ENCODE data around the gene CSGALNACT2.

The CSGALNACT2 gene

GRCh38 chr10:43186150-43186549, 47.9 kb downstream of the CSGALNACT2 start:
- no peak for DNase-seq (ENCODE audit: low read depth in 2 of 2)

- DNase-seq (ENCODE audit: low read depth in 2 of 2), result no peak
Measured at GRCh38 chr10:43187213-43187612, 49.0 kb downstream of the CSGALNACT2 start.

GRCh38 chr10:43188702-43189101, 50.5 kb downstream of the CSGALNACT2 start:
- no peak for DNase-seq (ENCODE audit: low read depth in 2 of 2)

DNA sequence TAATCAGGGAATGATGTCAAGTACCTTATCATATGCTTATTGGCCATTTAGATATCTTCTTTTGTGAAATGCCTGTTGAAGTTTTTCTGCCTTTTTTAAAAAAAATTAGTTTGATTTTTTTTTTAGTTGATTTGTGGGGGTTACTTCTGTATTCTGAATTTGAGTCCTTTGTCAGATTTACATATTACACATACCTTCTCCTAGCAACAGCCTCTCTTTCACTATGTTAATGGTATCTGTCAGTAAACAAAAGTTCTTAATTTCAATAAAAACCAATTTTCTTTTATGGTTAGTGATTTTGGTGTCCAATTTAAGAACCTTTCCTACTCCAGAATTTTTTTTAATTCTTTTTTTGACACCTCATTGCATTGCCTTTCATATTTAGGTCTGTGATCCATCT, 52.0 kb downstream of the CSGALNACT2 start:
- no peak for DNase-seq (ENCODE audit: low read depth in 2 of 2)

GRCh38 chr10:43190775-43191174, 52.5 kb downstream of the CSGALNACT2 start:
- DNase-seq (ENCODE audit: low read depth in 2 of 2), result no peak

- DNase-seq (ENCODE audit: low read depth in 2 of 2), result no peak
Measured at GRCh38 chr10:43192884-43193283, 54.6 kb downstream of the CSGALNACT2 start.

DNA sequence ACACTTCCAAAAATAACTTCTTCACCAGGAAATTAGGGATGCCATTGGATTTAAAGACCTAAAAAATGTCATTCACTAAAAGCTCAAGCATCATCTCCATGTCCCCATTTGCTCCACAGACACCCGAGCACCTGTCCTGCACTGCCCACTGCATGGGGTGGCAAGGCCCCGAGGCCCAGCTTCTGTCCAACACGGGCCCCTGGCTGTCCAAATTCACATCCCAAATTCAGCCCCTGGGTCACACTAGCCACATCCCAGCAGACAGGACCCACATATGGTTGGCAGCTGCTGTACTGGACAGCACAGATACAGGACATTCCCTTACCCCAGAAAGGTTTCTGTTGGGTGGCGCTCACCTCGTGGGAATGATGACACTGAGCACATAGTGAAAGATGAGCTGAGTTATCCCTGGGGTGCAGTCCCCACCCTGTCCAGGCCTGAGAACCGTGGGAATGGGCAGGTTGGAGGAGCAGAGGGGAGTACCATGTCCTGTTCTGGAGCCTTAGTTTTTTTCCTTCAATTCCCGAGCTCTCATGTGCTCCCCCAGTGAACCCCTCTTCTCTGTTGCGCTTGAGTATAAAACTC, 55.3 kb downstream of the CSGALNACT2 start:
- DNase-seq (ENCODE audit: low read depth in 2 of 2), result no peak

GRCh38 chr10:43194266-43194665, 56.0 kb downstream of the CSGALNACT2 start:
- no peak for DNase-seq (ENCODE audit: low read depth in 2 of 2)

- DNase-seq (ENCODE audit: low read depth in 2 of 2), result no peak
Measured at GRCh38 chr10:43194859-43195258, 56.6 kb downstream of the CSGALNACT2 start.

DNA sequence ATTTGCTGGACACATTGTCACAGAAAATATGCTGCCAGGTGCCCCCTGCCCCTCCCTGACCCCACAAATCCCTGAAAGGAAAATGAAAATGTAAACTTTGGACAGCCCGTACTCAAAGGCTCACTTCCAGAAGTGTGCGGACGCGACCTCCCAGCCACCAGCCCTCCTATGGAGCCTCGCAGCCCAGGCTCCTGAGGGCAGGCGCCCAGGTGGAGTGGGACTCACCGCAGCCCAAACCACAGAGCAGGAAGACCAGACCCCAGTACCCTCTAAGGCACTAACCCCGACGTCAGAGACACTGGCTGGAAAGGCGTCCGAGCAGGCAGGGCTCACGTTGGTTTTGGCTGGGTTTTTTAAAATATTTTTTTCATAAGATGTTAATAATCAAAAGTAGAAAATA, 57.3 kb downstream of the CSGALNACT2 start:
- no peak for DNase-seq (ENCODE audit: low read depth in 2 of 2)

DNA sequence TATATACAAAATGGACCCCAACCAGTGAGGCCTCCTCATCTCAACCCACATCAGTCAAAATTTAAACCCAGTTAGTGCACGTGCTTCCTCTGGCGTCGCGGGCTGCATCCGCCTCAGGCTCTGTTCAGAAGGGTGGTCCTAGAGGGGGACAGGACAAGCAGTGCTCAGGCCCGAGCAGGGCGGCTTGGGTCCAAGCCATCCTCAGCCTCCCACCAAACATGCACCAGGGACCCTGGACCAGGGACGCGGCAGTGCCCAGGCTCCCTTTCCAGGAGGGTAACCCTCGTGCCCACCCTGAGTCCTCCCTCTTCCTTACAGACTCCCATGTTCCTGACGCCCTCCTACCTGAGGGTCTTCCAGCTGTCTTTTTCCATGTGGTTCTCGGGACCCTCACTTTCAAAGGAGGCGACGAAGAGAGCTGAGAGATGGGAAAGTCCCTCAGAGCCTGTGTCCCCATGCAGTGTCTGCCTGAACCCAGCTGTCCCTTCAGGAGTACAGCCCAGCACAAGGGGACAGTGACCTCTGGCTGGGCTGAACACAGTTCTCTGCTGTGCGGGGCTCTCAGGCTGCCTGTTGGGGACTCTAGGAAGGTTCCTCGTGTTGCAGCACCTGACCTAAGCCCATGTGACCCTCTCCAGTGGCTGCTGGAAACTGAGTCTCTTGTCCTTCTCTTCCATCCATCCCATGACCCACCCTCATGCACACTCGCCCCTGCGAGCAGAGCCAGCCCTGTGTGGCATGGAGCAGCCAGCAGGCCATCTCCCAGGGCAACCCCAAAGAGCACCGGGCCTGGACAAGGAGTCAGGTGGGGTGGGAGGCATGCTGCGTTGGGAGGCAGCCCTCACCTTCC, 58.1 kb downstream of the CSGALNACT2 start:
- no peak for DNase-seq (ENCODE audit: low read depth in 2 of 2)

GRCh38 chr10:43196981-43197833, 59.0 kb downstream of the CSGALNACT2 start:
- DNase-seq (ENCODE audit: low read depth in 2 of 2), result no peak

DNA sequence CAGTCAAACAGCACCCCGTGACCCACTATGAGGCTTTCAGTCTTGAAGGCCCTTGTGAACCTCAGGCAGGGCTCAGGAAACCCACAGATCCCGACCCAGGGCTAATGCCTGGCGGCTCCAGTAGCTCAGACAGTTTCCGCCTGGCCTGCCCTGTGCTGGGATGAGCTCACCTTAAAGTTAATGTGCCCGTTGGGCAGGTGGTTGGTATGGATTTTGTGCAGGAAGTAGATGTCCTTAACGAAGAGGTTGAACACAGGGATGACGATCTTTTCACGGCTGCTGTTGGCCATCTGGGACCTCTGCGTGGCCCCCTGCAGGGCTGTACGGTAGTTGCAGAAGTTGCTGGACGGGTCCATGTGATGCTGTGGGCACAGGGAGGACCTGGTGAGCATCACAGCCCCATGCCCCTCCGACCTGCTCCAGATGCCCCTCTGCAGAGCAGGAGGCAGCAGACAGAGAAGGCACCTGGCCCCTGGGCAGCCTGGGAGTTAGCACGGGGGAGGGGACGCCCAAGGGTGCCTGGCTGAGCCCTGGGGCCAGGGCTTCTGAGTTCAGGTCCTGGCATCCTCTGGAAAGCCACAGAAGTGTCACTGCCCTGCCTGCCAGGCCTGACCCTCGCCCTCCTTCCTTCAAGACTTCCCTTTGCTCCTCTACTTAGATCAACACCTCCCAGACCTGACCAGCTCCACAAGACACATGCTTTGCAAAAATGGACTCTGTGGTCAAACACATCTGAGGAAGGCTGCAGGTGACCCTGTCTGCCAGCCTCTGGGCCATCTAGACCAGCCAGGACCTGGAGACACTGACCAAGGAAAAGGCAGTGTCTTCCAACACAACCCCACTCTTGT, 59.8 kb downstream of the CSGALNACT2 start:
- no peak for DNase-seq (ENCODE audit: low read depth in 2 of 2)

- DNase-seq (ENCODE audit: low read depth in 2 of 2), result no peak
Measured at GRCh38 chr10:43198682-43199005, 60.4 kb downstream of the CSGALNACT2 start.

DNA sequence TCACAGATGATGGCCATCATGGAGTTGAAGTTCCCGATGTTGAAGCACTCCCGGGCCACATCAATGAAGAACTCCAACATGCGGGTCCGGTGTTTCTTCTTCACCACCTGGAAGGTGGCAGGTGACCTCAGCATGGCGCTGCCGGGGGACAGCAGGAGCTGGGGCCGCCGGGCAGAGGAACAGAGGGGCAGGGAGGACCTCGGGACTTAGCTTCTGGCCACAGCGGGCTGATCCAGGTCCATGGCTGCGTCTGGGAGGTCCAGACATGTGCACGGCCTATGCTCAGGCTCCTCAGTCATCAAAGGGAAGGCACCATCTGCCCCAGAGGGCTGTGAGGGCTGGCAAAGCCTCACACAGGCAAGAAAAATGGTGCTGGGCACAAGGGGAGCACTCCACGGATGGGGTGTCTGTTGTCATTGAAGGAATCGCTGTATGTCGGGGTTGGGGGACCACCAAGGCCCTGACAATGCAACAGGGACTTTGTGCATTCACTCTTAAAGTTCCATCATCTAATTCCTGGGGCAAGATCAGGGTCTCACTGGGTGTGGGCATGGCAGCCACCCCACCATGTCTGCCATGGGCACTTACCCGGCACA, 60.9 kb downstream of the CSGALNACT2 start:
- DNase-seq (ENCODE audit: low read depth in 2 of 2), result no peak

DNA sequence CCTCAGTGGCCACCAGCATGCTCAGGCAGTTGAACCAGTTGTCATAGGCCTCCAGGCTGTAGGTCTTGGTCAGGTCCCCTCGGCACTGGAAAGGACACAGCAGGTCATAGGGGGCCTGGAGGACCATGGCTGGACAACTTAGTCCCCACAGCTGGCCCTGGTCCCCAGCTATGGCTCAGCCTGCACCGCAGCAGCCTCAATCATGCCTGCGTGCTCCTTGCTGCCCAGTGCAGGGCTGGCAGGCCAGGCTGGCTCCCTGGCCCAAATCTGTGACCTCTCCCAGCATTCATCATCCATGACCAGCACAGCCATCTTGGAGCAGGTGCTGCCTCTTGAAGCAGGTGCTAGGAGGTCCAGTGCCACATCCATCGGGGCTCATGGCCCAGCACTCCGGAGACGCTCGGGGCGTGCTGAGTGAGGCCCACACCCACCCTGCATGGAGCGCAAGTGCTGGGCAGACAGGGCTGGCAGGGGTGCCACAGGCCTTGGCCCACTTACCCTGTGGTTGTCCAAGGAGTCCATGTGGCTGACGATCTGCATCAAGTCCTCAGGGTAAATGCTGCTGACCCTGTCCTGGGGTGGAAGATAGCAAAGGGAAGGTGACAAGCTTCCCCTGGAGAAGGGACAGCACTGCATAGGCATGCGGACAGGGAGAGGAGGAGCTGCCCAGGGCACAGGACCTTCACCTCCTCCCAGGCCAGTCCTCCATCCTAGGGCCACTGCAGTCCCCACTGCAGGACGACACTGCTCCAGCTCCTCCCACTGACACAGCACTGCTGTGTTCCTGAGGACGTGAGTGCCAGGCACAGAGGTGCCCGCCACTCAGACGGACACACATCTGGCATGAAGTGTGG, 61.7 kb downstream of the CSGALNACT2 start:
- no peak for DNase-seq (ENCODE audit: low read depth in 2 of 2)

GRCh38 chr10:43200538-43201390, 62.5 kb downstream of the CSGALNACT2 start:
- DNase-seq (ENCODE audit: low read depth in 2 of 2), result no peak

DNA sequence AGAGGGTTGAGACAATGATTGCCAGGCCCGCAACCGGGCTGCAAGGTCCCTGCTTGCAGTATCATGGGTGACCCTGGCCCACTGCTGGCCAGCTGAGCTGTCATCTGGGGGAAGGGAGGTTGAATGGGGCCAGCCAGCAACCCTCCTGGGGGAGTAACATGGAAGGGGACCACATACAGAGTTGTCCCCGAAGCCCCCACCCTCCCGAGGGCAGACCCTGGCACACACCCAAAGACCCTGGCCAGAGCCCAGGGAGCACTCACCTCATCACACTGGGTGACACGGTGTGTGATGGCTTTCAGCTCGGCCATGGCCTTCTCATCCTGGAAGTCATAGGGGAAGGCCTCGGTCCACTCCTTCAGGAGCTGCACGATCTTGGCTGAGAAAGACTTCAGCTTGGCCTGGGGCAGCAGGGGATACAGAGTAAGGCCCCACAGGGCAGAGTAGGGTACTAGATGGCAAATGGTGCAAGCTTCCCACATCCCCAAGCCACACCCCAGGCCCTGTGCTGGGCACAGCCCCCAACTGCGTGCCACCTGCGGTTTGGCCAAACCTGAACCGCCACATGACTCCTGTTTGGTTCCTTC, 63.4 kb downstream of the CSGALNACT2 start:
- DNase-seq (ENCODE audit: low read depth in 2 of 2), result no peak

DNA sequence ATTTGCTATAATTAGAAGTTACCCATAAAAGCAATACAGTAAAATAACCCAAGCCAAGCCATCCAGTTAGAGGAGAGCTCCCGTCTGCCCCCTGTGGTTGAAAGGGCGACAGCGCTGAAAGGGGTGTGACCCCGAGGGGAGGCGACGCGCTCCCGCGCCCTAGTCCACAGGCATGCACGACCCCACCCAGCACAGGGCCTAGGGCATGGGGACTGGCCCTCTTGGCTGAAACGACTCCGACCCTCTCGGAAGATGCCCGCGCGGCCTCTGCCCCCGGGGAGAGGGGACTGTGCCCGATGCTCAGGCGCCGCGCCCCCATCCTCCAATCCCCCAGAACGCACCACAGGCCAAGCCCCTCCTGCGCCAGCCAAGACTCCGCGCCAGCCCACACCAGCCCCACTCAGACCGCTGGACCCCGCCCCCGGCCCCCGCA, 64.0 kb downstream of the CSGALNACT2 start:
- peak; percentile 30 to 44 for DNase-seq (ENCODE audit: low read depth in 2 of 2)
